GM21515 (cell line): Measurements from ENCODE around the gene NACC1.

Experiments
- ATAC-seq: cut with Tn5 transposase; IDR thresholded peaks from one replicate; pipeline ENCODE4 v1.9.1; 2021; ENCODE audit not compliant: unreplicated experiment

NACC1 gene

GRCh38 chr19:13117772-13118423, at the start of gene NACC1:
Gene NACC1, plus strand, starts transcription at chr19:13118264. Its CDS starts 16,944 bp downstream, at chr19:13135208.
- ATAC-seq = peak; percentile 44

DNA sequence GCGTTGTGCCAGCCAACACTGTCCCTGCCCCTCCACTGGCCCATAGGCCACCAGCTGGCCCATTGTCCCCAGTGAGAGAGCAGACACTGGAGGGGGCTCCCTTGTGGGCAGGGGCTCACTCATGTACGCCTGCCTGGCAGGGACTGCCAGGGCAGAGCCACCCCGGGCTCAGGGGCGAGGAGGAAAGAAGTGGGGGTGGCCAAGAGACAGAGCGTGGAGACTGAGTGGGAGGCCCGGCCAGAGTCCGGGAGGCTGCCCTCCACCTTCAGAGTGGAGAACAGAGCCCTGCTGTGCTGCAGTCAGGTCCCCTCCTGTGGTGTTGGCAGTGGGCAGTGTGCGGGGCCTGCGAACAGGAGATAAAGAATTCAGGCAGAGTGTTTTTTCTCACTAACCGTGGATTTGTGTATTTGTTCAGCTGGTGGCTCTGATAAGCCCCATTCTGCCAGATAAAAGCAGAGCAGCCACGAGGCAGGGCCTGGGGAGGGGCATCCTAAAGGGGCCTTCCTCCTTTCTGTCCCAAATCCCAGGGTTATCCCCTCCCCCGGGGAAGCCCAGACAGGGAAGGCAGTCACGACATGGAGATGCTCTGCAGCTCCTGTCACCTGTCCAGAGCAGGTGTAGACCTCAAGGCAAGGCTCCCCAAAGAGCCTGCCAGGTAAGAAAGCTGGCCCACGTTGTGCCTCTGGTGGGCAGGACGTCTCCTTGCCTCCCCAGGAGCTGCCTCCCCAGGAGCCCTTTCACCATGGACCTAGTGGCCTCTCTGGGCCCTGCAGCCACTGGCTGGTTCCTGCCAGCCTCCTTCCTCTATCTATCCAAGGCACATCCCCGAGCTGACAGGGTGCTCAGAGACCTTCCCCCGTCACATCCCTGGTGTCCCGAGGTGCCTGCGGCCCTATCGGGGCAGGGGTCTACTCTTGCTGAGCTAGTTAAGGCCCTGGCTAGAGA, 48.4 kb upstream of the NACC1 start:
- ATAC-seq = no peak

- ATAC-seq = no peak
Observed at GRCh38 chr19:13070425-13071140, 47.5 kb upstream of the NACC1 start.

- ATAC-seq = no peak
Observed at GRCh38 chr19:13071444-13072187, 46.4 kb upstream of the NACC1 start.

DNA sequence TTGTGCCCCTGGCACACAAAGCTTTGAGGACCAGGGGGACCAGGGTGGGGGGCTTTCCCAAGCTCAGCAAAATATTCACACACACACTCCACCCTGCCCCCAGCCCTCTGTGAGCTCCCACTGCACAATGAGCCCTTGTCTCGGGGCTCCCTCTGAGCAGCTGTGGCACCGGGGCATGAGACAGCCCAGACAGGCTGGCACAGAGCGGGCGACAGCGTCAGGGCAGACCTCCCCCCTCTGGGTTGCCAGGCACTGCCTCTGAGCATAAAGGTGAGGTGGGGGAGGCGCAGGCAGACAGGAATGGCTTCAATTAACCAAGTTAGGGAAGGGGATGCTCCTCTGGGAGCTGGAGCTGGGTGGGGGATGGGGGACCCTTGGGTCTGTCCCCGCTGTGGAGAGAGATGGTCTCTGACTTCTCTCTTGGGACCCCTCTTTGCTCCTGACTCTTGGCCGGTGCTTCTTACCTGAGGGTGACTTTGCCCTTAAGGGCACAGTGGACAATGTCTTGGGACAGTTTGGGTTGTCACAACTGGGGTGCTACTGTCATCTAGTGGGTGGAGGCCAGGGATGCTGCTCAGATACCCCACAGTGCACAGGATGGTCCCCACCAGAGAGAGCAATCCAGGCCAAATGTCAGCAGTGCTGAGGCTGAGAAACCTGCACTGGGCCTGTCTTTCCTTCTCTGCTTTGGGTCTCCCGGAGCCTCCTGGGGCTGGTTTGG, 45.7 kb upstream of the NACC1 start:
- no peak for ATAC-seq

- ATAC-seq = no peak
Observed at GRCh38 chr19:13073263-13073662, 44.8 kb upstream of the NACC1 start.

- ATAC-seq = no peak
Observed at GRCh38 chr19:13074378-13074777, 43.7 kb upstream of the NACC1 start.

DNA sequence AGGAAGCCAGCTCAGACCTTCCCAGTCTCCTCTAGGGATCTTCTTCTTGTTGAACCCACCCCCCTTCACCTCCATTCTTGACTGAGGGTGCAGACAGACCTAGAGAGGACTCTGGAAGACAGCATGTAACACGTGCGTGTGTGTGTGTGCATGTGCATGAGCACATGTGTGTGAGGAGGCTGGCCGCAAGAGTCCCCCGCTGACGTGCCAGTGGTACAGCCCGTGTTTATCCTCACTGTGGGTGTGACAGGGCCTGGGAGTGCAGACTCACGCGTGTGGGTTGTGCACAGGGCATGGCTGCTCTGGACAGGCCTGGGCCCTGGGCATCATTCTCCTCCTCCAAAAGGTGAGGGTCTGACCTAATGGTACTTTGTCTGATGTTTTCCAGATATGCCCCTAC, 41.7 kb upstream of the NACC1 start:
- ATAC-seq = no peak

GRCh38 chr19:13076787-13077186, 41.3 kb upstream of the NACC1 start:
- ATAC-seq = no peak

- no peak for ATAC-seq
Observed at GRCh38 chr19:13077240-13077639, 40.8 kb upstream of the NACC1 start.

DNA sequence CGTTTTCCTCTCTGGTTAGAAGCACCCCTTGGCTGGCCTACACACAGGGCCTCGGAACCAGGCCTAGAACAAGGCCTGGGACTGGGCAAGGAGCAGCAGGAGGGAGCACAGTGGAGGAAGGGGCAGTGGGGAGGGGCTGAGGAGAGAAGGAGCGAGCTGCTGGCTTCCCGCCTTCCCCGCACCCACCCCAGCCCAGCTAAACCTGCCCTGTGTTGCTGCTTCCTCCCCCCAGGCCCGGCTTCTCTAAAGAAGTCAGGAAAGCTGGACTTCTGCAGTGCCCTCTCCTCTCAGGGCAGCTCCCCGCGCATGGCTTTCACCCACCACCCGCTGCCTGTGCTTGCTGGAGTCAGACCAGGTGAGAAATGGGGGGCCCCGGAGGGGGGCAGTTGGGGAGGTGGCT, 39.7 kb upstream of the NACC1 start:
- ATAC-seq = no peak

DNA sequence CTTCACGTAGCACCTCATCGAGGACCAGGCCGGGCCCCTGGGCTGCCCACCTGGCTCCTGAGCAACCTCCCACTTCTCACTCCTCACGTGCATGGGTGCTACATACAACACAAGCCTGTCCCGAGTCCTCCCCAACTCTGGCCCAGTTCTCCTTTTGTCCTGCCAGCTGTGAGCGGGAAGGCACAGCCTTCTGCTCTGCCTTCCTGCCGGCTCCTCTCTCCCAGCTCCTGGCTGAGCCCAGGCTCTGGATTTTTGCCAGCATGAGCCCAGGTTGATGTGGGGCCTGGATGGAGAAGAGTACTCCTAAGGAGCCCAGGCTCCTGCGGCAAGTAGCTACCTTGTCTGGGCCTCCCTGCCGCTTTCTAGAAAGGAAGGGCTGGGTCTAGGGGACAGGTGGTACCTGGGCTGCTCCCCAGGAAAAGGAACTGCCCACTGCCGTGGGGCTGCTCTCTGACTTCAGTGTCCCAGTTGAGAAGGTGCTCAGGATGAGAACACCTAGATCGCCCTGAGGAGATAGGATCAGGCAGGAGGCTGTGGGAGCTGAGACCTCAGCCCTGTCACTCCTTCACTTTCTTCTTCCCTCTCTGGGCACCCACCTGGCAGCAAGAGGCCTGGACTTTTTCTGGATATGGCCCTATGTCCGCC, 39.0 kb upstream of the NACC1 start:
- ATAC-seq = no peak

- no peak for ATAC-seq
Observed at GRCh38 chr19:13079542-13079986, 38.5 kb upstream of the NACC1 start.

DNA sequence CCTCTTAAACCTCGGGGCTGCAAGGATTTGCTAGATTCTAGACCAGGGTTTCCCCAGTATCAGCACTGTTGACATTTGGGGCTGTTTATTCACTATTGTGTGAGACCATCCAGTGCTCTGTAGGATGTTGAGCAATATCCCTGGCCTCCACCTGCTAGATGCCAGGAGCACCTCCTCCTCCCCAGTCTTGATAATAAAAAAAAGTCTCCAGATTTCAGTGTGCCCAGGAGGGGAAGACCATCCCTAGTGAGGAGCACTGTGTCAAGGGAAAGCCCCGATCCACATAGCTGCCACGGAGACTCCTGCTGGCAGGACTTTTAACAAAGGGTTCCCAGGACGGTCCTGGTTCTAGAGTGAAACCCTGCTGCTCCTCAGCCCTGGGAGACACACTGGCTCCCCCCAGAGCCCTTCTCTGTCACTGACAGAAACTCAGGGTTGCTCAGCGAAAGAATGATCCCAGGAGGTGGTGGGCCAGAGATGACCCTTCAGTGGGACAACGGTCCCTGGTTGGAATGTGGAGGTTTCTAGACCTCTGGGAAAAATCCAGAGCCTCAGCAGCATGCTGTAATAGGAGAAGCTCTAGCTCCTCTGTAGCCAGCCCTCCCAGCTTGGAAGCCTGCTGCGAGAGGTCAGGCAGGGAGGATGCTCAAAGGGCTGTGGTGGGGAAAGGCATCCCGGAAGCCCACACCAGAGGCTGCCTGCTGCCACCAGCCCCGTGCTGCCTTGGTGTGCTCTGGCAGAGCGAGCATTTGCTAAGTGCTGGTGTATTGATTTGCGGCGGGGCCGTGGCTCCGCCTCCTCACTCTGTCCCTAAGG, 35.7 kb upstream of the NACC1 start:
- no peak for ATAC-seq

DNA sequence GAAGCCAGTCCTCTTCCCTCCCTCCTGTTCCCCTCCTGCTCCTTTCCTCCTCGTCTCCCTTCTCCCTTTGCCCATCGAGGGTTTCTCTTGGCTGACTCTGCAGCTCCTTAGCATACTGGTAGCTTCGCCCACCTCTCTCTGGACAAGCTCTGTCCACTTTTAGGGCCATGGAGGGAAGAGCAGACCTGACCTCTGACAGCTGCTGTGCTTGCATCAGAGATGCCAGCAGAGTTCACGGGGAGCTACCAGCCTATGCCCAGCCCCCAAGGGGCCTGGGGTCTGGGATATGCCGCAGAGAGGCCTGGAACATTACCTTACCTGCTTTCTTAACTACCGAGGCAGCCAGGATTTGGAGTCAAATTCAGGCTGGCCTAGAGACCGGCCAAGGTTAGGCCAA, 35.1 kb upstream of the NACC1 start:
- ATAC-seq = no peak

GRCh38 chr19:13083627-13084026, 34.4 kb upstream of the NACC1 start:
- ATAC-seq = no peak

- ATAC-seq = no peak
Observed at GRCh38 chr19:13085666-13086065, 32.4 kb upstream of the NACC1 start.

GRCh38 chr19:13086341-13086740, 31.7 kb upstream of the NACC1 start:
- no peak for ATAC-seq

DNA sequence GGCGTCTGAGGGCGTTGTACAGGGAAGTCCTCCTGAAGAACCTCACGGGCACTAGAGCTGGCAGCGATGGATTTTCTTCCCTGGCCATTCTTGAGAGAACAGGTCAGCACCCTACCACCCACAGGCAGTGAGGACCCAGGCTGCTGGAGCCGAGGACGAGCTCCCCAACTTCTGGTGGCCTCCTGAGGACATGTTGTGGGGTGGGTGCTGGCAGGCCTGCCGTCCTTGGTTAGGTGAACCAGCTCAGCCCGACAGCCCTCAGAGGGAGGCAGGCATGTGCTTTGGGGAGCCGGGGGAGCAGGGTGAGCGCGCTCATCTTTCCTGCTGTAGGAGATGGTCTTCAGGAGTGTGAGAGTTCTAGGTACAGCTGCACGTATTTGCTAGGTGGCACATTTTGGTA, 30.8 kb upstream of the NACC1 start:
- ATAC-seq = no peak
